Measurements from ENCODE around the gene TPP2. TPM values are rescaled to one million over a fixed set of nuclear protein-coding genes. Genes with fewer than 3 reads are reported as not detected.

TPP2 gene
- total RNA-seq, 4 donors from 2014 or later = 38.5 to 45.5 (median 42.3) TPM

DNA sequence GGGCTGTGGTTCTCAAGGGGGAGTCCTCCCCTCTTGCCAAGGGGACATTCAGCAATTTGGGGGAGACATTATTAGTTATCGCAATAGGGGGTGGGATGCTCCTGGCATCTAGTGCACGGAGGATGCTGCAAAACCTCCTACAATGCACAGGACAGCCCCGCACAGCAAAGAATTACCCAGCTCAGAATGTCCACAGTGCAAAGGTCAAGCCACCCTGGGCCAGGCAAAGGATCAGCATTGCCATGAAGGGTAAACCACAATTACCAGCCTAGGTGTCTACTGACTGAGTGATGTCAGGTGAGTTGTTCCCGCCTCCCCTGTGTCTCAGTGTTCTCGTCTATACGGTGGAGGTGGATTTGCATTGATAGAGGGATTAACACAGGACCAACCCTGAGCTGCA is 100.5 kb downstream of the TPP2 start:
- no peak for TF ChIP-seq CTCF (IDR thresholded peaks at IDR 0.05)
- no peak for ATAC-seq (ENCODE audit: low FRiP score)
- no peak for DNase-seq (ENCODE audit: low spot score)

- ATAC-seq (ENCODE audit: low FRiP score) = no peak
- no peak for TF ChIP-seq CTCF (IDR thresholded peaks at IDR 0.05)
- no peak for DNase-seq (ENCODE audit: low spot score)
Measured at GRCh38 chr13:102697929-102698648, 101.3 kb downstream of the TPP2 start.

DNA sequence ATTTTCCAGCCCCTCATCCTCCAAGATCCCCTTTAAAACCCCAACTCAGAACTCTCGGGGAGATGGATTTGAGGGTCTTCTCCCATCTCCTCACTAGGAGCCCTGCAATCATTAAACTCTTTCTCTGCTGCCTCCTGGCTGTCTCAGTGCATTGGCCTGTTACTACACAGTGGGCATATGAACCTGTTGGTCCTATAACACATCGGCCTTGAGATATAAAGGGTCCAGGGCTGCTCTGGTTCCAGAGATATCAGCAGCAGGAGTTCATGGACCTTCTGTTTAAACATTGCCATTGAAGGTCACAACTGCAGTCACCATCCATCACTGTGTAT is 101.8 kb downstream of the TPP2 start:
- ATAC-seq (ENCODE audit: low FRiP score) = no peak
- no peak for TF ChIP-seq CTCF (IDR thresholded peaks at IDR 0.05)

GRCh38 chr13:102699504-102699903 is 102.7 kb downstream of the TPP2 start:
- ATAC-seq (ENCODE audit: low FRiP score) (no peak), DNase-seq (ENCODE audit: low spot score) (no peak)
- TF ChIP-seq CTCF (IDR thresholded peaks at IDR 0.05) = no peak

More for the DNA sequence above, 101.8 kb downstream of the TPP2 start:
- no peak for DNase-seq (ENCODE audit: low spot score)

- no peak for TF ChIP-seq CTCF (IDR thresholded peaks at IDR 0.05)
Measured at GRCh38 chr13:102700088-102701031, 103.6 kb downstream of the TPP2 start.

GRCh38 chr13:102701331-102701730 is 104.5 kb downstream of the TPP2 start:
- TF ChIP-seq CTCF (IDR thresholded peaks at IDR 0.05) = no peak
- DNase-seq (ENCODE audit: low spot score) (no peak), ATAC-seq (ENCODE audit: low FRiP score) (no peak)

More at GRCh38 chr13:102700088-102701031, 103.6 kb downstream of the TPP2 start:
- DNase-seq (ENCODE audit: low spot score) (no peak), ATAC-seq (ENCODE audit: low FRiP score) (peak; percentile 50)
